ENCODE results near the gene ITGB5. TPM values are rescaled to one million over a fixed set of nuclear protein-coding genes. Genes with fewer than 3 reads are reported as not detected.

Gene ITGB5
- total RNA-seq, 1 experiment from 2014 or later = 0.86 TPM

DNA sequence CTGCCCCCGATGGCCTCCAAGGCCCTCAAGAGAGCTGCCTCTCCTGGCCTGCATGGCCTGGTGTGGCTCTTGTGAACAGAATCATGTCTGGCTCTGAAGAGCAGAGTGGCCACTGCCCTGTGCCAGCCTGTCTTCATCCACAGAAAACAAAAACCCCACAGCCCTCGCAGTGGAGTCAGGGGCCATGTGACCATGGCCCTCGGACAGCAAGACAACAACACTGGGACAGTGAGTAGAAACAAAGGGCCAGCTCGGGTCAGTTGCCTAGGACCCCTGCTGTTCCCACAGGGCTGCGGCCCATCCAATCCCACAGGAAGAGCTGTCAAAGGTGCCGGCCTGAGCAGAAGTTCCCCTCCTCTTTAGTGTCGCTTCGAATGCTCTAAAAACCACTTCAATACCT lies 84.5 kb downstream of the ITGB5 start:
- no peak for DNase-seq
- H3K4me3 ChIP-seq (ENCODE audit: low read length) = no peak overlapping the region
- H3K9me3 ChIP-seq (ENCODE audit: low read length) = no peaks in the 10 kb centered on the region
- H3K36me3 ChIP-seq (ENCODE audit: insufficient read depth, low read length) = no peaks in the 10 kb centered on the region
- no peaks in the 10 kb centered on the region for H4K20me1 ChIP-seq (ENCODE audit: insufficient read depth, low read depth, low read length)
- H3K9me2 ChIP-seq (replicated peaks; ENCODE audit: insufficient read depth, low read length) = no peaks in the 10 kb centered on the region
- no peaks in the 10 kb centered on the region for H3K27me3 ChIP-seq (ENCODE audit: low read length)
- no peak overlapping the region for H3K27ac ChIP-seq (ENCODE audit: low read length)
- no peaks in the 10 kb centered on the region for H3K4me1 ChIP-seq (ENCODE audit: low read length)
- no peaks in the 10 kb centered on the region for H3K79me2 ChIP-seq (ENCODE audit: low read length)
- H3K9ac ChIP-seq (ENCODE audit: low read length) = no peak overlapping the region
- no peak overlapping the region for H2AFZ ChIP-seq (ENCODE audit: low read length)
- H3K4me2 ChIP-seq (ENCODE audit: low read depth, low read length, poor library complexity, severe bottlenecking) = no peak overlapping the region

DNA sequence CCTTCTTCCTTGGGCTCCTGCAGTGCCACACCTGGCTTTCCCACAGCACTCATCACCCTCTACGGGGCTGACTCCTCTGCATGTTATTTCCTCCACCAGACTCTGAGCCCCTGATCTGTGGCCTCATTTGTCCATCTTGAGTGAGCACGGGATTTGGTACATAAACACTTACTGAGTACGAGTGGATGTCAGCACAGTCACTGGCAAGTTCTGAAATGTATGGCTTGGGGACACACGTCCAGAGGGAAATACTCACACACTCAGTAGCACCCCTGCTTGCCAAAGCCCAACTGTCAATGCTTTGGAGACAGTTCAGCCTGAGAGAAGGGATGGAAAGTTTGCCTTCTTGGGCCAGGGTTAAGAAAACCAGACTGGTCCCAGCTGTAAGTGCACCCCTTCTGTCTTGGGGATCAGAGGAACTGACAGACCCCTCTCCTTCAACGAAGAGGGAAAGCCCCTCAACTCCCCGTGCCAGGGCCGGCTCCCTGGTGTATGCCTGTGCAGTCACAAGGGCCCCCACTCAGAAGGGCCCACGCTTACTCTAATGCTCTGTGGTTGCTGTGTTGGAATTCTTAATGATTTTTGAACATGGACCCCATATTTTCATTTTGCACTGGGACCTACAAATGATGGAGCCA lies 85.0 kb downstream of the ITGB5 start:
- H3K9ac ChIP-seq (ENCODE audit: low read length) = no peak overlapping the region
- H3K27me3 ChIP-seq (ENCODE audit: low read length) = no peaks in the 10 kb centered on the region
- H4K20me1 ChIP-seq (ENCODE audit: insufficient read depth, low read depth, low read length) = no peaks in the 10 kb centered on the region
- no peak overlapping the region for H2AFZ ChIP-seq (ENCODE audit: low read length)
- H3K4me2 ChIP-seq (ENCODE audit: low read depth, low read length, poor library complexity, severe bottlenecking) = no peak overlapping the region
- H3K27ac ChIP-seq (ENCODE audit: low read length) = no peak overlapping the region
- H3K9me3 ChIP-seq (ENCODE audit: low read length) = no peaks in the 10 kb centered on the region
- no peaks in the 10 kb centered on the region for H3K36me3 ChIP-seq (ENCODE audit: insufficient read depth, low read length)
- H3K4me1 ChIP-seq (ENCODE audit: low read length) = no peaks in the 10 kb centered on the region
- DNase-seq = no peak
- no peaks in the 10 kb centered on the region for H3K9me2 ChIP-seq (replicated peaks; ENCODE audit: insufficient read depth, low read length)
- no peak overlapping the region for H3K4me3 ChIP-seq (ENCODE audit: low read length)
- H3K79me2 ChIP-seq (ENCODE audit: low read length) = no peaks in the 10 kb centered on the region

DNA sequence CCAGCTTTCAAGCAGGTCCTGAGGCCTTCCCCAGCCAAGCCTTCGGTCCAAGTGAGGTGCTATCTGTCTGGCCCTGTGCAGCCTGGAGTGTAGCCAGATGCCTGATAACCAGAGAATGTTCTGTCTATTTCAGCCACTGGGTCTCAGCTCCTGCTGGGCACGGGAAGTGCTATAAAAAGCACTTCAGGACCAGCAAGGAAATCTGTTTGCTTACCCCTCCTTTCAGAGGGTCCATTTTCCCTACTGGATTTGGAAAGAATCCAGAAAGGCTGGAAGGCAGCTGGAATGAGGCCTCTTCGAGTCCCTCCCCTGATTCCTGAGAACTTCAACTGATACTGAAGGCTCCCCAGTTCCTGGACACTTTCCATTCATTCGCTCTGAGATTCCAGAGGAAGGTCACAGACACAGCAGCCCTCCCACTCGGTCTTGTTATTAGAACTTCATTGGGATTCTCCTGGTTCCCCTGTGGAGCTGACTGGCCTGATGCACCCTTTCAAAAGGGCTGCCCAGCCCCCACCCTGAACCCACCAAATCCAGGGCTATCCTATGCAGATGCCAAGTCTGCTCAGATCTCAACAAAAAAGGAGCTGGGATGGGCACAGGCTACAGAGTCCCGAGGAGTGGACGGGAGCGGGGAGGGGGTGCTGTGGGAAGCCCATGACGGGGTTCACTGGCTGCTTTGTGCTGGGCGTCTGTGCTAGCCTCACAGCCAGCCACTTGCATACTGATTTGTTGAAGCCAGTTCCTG lies 86.5 kb downstream of the ITGB5 start:
- no peak overlapping the region for H3K4me2 ChIP-seq (ENCODE audit: low read depth, low read length, poor library complexity, severe bottlenecking)
- H3K4me1 ChIP-seq (ENCODE audit: low read length) = no peaks in the 10 kb centered on the region
- H3K27ac ChIP-seq (ENCODE audit: low read length) = no peak overlapping the region
- H2AFZ ChIP-seq (ENCODE audit: low read length) = no peak overlapping the region
- no peaks in the 10 kb centered on the region for H3K36me3 ChIP-seq (ENCODE audit: insufficient read depth, low read length)
- H3K79me2 ChIP-seq (ENCODE audit: low read length) = no peaks in the 10 kb centered on the region
- no peak for DNase-seq
- no peaks in the 10 kb centered on the region for H3K9me3 ChIP-seq (ENCODE audit: low read length)
- no peaks in the 10 kb centered on the region for H3K27me3 ChIP-seq (ENCODE audit: low read length)
- H4K20me1 ChIP-seq (ENCODE audit: insufficient read depth, low read depth, low read length) = no peaks in the 10 kb centered on the region
- no peaks in the 10 kb centered on the region for H3K9me2 ChIP-seq (replicated peaks; ENCODE audit: insufficient read depth, low read length)
- H3K9ac ChIP-seq (ENCODE audit: low read length) = no peak overlapping the region
- no peak overlapping the region for H3K4me3 ChIP-seq (ENCODE audit: low read length)

DNA sequence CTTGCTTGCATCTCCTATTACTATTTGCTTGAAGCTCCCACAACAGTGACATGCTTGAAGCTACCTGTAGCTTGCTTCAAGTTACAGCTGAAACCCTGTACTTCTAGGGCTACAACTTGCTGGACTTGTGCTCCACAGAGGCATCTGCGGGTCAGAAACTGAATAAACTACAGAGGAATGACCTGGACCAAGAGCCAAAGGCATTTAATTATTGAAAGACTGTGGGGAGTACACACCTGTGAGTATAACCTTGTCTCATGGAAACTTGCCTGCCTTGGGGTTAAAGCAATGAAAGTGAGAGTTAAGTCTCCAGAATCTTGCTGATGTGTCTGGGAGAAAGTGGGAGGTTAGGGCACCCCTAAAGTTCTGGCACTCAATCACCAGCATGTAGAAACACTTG lies 87.1 kb downstream of the ITGB5 start:
- Histone ChIP-seq H2AFZ (ENCODE audit: low read length) (no peak overlapping the region), H3K4me1 (ENCODE audit: low read length) (no peaks in the 10 kb centered on the region), H3K27me3 (ENCODE audit: low read length) (no peaks in the 10 kb centered on the region), H3K9me3 (ENCODE audit: low read length) (no peaks in the 10 kb centered on the region), H4K20me1 (ENCODE audit: insufficient read depth, low read depth, low read length) (no peaks in the 10 kb centered on the region), H3K9ac (ENCODE audit: low read length) (no peak overlapping the region), H3K4me3 (ENCODE audit: low read length) (no peak overlapping the region), H3K9me2 (replicated peaks; ENCODE audit: insufficient read depth, low read length) (no peaks in the 10 kb centered on the region), H3K36me3 (ENCODE audit: insufficient read depth, low read length) (no peaks in the 10 kb centered on the region), H3K79me2 (ENCODE audit: low read length) (no peaks in the 10 kb centered on the region), H3K27ac (ENCODE audit: low read length) (no peak overlapping the region), H3K4me2 (ENCODE audit: low read depth, low read length, poor library complexity, severe bottlenecking) (no peak overlapping the region)
- no peak for DNase-seq

DNA sequence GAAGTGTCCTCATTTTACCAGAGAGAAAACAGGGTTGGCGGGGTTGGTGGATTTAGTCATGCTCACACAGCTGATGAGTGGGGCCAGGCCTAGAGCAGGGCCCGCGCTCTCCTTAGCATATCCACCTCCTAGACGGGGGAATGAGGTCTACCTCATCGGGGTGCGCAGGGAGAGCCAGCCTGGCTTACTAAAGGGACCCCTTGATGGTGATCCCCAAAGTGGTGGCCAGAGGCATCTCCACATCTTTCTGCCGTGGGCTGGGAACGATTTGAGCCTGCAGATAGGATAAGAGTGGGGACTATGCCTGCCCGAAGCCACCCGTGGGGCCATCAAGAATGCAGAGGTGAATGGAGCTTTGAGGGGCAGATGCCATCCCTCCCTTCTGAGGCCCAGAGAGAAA lies 87.5 kb downstream of the ITGB5 start:
- DNase-seq = no peak
- Histone ChIP-seq H3K27me3 (ENCODE audit: low read length) (no peaks in the 10 kb centered on the region), H3K9ac (ENCODE audit: low read length) (no peak overlapping the region), H4K20me1 (ENCODE audit: insufficient read depth, low read depth, low read length) (no peaks in the 10 kb centered on the region), H3K36me3 (ENCODE audit: insufficient read depth, low read length) (no peaks in the 10 kb centered on the region), H3K9me3 (ENCODE audit: low read length) (no peaks in the 10 kb centered on the region), H3K4me1 (ENCODE audit: low read length) (no peaks in the 10 kb centered on the region), H2AFZ (ENCODE audit: low read length) (no peak overlapping the region), H3K27ac (ENCODE audit: low read length) (no peak overlapping the region), H3K79me2 (ENCODE audit: low read length) (no peaks in the 10 kb centered on the region), H3K9me2 (replicated peaks; ENCODE audit: insufficient read depth, low read length) (no peaks in the 10 kb centered on the region), H3K4me3 (ENCODE audit: low read length) (no peak overlapping the region), H3K4me2 (ENCODE audit: low read depth, low read length, poor library complexity, severe bottlenecking) (no peak overlapping the region)

DNA sequence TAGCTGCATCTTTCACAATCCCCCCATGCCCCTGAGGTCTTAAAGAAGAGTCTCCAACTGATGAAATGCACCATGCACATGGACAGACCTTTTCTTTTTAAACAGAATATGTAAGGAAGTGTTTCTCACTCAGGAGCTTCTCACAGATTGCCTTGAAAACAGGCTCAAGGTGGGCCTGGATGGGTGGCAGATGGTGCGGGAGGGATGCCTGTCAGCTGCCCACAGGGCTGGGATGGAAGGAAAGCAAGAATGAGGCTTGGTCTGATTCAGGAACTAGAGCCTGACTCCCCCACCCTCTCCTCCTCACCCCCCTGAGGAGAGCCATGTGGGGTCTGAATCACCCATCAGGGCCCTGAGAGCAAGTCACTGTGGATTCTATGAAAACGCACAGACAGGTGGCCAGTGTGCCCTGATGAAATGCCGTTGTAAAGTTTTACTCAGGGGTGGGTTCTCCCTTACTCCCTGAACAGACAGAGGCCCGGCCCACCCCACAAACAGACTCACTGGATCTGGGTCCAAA lies 89.7 kb downstream of the ITGB5 start:
- Histone ChIP-seq H4K20me1 (ENCODE audit: insufficient read depth, low read depth, low read length) (no peaks in the 10 kb centered on the region), H3K36me3 (ENCODE audit: insufficient read depth, low read length) (no peaks in the 10 kb centered on the region), H3K4me3 (ENCODE audit: low read length) (no peak overlapping the region), H3K9ac (ENCODE audit: low read length) (no peak overlapping the region), H3K9me3 (ENCODE audit: low read length) (no peaks in the 10 kb centered on the region), H3K4me1 (ENCODE audit: low read length) (no peaks in the 10 kb centered on the region), H2AFZ (ENCODE audit: low read length) (no peak overlapping the region), H3K4me2 (ENCODE audit: low read depth, low read length, poor library complexity, severe bottlenecking) (no peak overlapping the region), H3K9me2 (replicated peaks; ENCODE audit: insufficient read depth, low read length) (no peaks in the 10 kb centered on the region), H3K27me3 (ENCODE audit: low read length) (no peaks in the 10 kb centered on the region), H3K27ac (ENCODE audit: low read length) (no peak overlapping the region), H3K79me2 (ENCODE audit: low read length) (no peaks in the 10 kb centered on the region)
- no peak for DNase-seq

DNA sequence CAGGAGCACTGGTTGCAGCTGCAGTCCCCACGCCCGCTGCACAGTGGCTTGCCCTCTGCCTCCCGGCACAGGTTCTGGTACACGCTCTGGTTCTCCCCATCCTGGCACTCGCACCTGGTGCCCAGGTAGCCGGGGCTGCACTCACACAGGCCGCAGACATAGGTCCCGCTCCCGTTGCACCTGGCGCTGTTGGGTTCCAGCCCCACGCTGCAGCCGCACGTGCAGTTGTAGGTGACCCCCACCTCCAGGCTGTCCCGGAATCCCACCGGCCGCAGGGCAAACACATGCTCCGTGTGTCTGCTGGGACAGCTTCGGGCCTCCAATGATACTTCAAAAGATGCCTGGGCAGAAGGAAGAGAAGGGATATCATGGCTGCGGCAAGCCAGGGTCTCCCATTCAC lies 90.7 kb downstream of the ITGB5 start:
- no peaks in the 10 kb centered on the region for H3K9me2 ChIP-seq (replicated peaks; ENCODE audit: insufficient read depth, low read length)
- H3K79me2 ChIP-seq (ENCODE audit: low read length) = no peaks in the 10 kb centered on the region
- no peak overlapping the region for H3K9ac ChIP-seq (ENCODE audit: low read length)
- no peaks in the 10 kb centered on the region for H4K20me1 ChIP-seq (ENCODE audit: insufficient read depth, low read depth, low read length)
- no peaks in the 10 kb centered on the region for H3K36me3 ChIP-seq (ENCODE audit: insufficient read depth, low read length)
- no peaks in the 10 kb centered on the region for H3K4me1 ChIP-seq (ENCODE audit: low read length)
- no peak overlapping the region for H3K4me3 ChIP-seq (ENCODE audit: low read length)
- H3K27me3 ChIP-seq (ENCODE audit: low read length) = no peaks in the 10 kb centered on the region
- no peak overlapping the region for H3K27ac ChIP-seq (ENCODE audit: low read length)
- no peak for DNase-seq
- no peak overlapping the region for H3K4me2 ChIP-seq (ENCODE audit: low read depth, low read length, poor library complexity, severe bottlenecking)
- no peak overlapping the region for H2AFZ ChIP-seq (ENCODE audit: low read length)
- H3K9me3 ChIP-seq (ENCODE audit: low read length) = no peaks in the 10 kb centered on the region

DNA sequence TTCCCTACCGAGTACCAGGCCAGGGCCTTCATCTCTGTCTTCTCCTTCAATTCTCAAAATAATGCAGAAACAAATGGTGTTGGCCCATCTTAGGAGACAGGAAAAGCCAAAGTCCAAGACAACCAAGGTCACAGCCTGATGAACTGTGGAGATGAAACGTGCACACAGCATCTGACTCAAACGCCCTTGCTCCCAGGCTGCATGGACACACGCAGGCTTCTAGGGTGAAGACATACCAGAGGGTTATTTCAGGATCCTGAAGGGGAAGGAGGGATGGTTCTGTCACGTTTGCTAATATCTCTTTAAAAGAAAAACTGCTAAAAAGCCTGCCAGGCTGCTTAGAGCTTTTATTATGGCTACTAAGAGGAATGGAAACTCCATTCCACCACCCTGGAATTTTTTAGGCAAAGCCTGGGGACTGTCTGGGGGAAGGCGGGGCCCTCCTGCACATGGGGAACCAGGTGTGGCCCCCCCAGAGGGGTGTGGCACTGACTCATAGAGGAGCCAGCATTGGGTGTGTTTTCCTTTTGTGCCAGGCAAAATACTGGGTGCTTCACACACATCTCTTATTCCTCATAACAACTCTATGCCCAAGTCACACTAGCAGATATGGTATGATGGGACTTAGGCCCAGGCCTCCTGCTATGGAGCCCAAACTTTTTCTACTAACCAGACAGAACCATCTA lies 94.0 kb downstream of the ITGB5 start:
- no peak for DNase-seq
- no peak overlapping the region for H3K9ac ChIP-seq (ENCODE audit: low read length)
- no peak overlapping the region for H2AFZ ChIP-seq (ENCODE audit: low read length)
- H3K4me3 ChIP-seq (ENCODE audit: low read length) = no peak overlapping the region
- H3K4me2 ChIP-seq (ENCODE audit: low read depth, low read length, poor library complexity, severe bottlenecking) = no peak overlapping the region
- no peaks in the 10 kb centered on the region for H4K20me1 ChIP-seq (ENCODE audit: insufficient read depth, low read depth, low read length)
- no peaks in the 10 kb centered on the region for H3K9me2 ChIP-seq (replicated peaks; ENCODE audit: insufficient read depth, low read length)
- H3K27ac ChIP-seq (ENCODE audit: low read length) = no peak overlapping the region
- no peaks in the 10 kb centered on the region for H3K4me1 ChIP-seq (ENCODE audit: low read length)
- no peaks in the 10 kb centered on the region for H3K79me2 ChIP-seq (ENCODE audit: low read length)
- no peaks in the 10 kb centered on the region for H3K9me3 ChIP-seq (ENCODE audit: low read length)
- no peaks in the 10 kb centered on the region for H3K27me3 ChIP-seq (ENCODE audit: low read length)
- H3K36me3 ChIP-seq (ENCODE audit: insufficient read depth, low read length) = no peaks in the 10 kb centered on the region
